GM23338 (cell line): ENCODE data around the gene SERAC1. TPM values are rescaled to one million over a fixed set of nuclear protein-coding genes. Genes with fewer than 3 reads are reported as not detected.

ENCODE experiments used
- ATAC-seq: fragments of 200-7000 bp; cut with Tn5 transposase; 3 replicates; pipeline ENCODE4 v1.9.1; 2020
- DNase-seq: peaks from one replicate; pipeline ENCODE4 v3.0.0-alpha.2; 2015; ENCODE audit warnings: low spot score
- H2AFZ ChIP-seq: fragments of 200-600 bp; sonication (generic); 2 replicates; pipeline ENCODE4 v1.8.0; 2016; ENCODE audit warnings: antibody characterized with exemption, mild to moderate bottlenecking, moderate library complexity
- H3F3A ChIP-seq: fragments of 200-600 bp; sonication (generic); replicated peaks from 2 replicates; pipeline ENCODE4 v1.8.0; 2017; ENCODE audit warnings: antibody characterized with exemption, mixed run types, low read depth
- H3K27ac ChIP-seq: fragments of 200-600 bp; sonication (generic); 2 replicates; pipeline ENCODE4 v1.6.1; 2016; ENCODE audit warnings: low read depth
- H3K27me3 ChIP-seq: fragments of 200-600 bp; sonication (generic); 2 replicates; pipeline ENCODE4 v1.8.0; 2016; ENCODE audit warnings: mild to moderate bottlenecking, mixed run types, moderate library complexity; ENCODE audit not compliant: insufficient read depth
- H3K36me3 ChIP-seq: fragments of 200-600 bp; sonication (generic); 2 replicates; pipeline ENCODE4 v1.8.0; 2016; ENCODE audit warnings: mild to moderate bottlenecking; ENCODE audit not compliant: insufficient read depth
- H3K4me1 ChIP-seq: fragments of 200-600 bp; sonication (generic); 2 replicates; pipeline ENCODE4 v1.8.0; 2016; ENCODE audit warnings: mild to moderate bottlenecking, moderate library complexity; ENCODE audit not compliant: insufficient read depth
- H3K4me2 ChIP-seq: fragments of 200-600 bp; sonication (generic); 2 replicates; pipeline ENCODE4 v1.7.1; 2017; ENCODE audit warnings: mixed run types
- H3K4me3 ChIP-seq: fragments of 200-600 bp; sonication (generic); 2 replicates; pipeline ENCODE4 v1.6.1; 2016; ENCODE audit warnings: mixed run types
- H3K79me2 ChIP-seq: fragments of 200-600 bp; sonication (generic); replicated peaks from 2 replicates; pipeline ENCODE4 v1.8.0; 2017; ENCODE audit warnings: mild to moderate bottlenecking; ENCODE audit not compliant: insufficient read depth
- H3K9me2 ChIP-seq: fragments of 200-600 bp; sonication (generic); 2 replicates; pipeline ENCODE4 v1.8.0; 2017; ENCODE audit not compliant: insufficient read depth
- H4K20me1 ChIP-seq: fragments of 200-600 bp; sonication (generic); replicated peaks from 2 replicates; pipeline ENCODE4 v1.8.0; 2017; ENCODE audit warnings: mild to moderate bottlenecking; ENCODE audit not compliant: insufficient read depth
- H3K27ac Mint-ChIP-seq: 2 replicates; pipeline ENCODE4 v1.8.0; 2020; ENCODE audit warnings: inconsistent platforms, mild to moderate bottlenecking, moderate library complexity, mixed read lengths
- H3K27me3 Mint-ChIP-seq: 3 replicates; pipeline ENCODE4 v1.8.0; 2022; ENCODE audit warnings: low read depth, mild to moderate bottlenecking, moderate library complexity, mixed read lengths, inconsistent platforms; ENCODE audit not compliant: insufficient read depth, poor library complexity
- H3K36me3 Mint-ChIP-seq: 3 replicates; pipeline ENCODE4 v1.8.0; 2021; ENCODE audit warnings: low read depth, mild to moderate bottlenecking, inconsistent platforms, moderate library complexity, mixed read lengths
- H3K4me1 Mint-ChIP-seq: 3 replicates; pipeline ENCODE4 v1.8.0; 2020; ENCODE audit warnings: mild to moderate bottlenecking, inconsistent platforms, mixed read lengths
- H3K4me3 Mint-ChIP-seq: 3 replicates; pipeline ENCODE4 v1.8.0; 2021; ENCODE audit warnings: moderate library complexity, mild to moderate bottlenecking, inconsistent platforms, mixed read lengths
- H3K9me3 Mint-ChIP-seq: 3 replicates; pipeline ENCODE4 v1.8.0; 2020; ENCODE audit warnings: moderate library complexity, mild to moderate bottlenecking, inconsistent platforms, mixed read lengths
- STAT1 ChIP-seq: IDR thresholded peaks from one replicate; pipeline ENCODE4 v1.6.1; 2016; ENCODE audit warnings: antibody characterized with exemption; ENCODE audit not compliant: unreplicated experiment
- ZNF462 ChIP-seq: fragments of 250-450 bp; sonication (Bioruptor Pico); IDR thresholded peaks from 2 replicates; pipeline ENCODE4 v1.5.0; 2020; ENCODE audit warnings: mild to moderate bottlenecking, moderate library complexity
- polyA plus RNA-seq: library from polyadenylated mRNA; unstranded; fragments of >200 nt; fragmentation: Nextera tagmentation; extraction: Ambion mirVana; gene quantifications from 2 replicates; pipeline ENCODE4 v1.2.1, GENCODE V29; 2016
- total RNA-seq: library from RNA; depleted of rRNA; stranded (reverse); fragments of >200 nt; shearing (Covaris generic); gene quantifications from 2 replicates; pipeline ENCODE4 v1.2.3, GENCODE V29; 2014
- TF ChIP-seq, protein P1 (sequence below): IDR thresholded peaks from 2 replicates; pipeline ENCODE4 v1.6.1; 2016; ENCODE audit warnings: antibody characterized with exemption

Gene SERAC1
- total and polyA plus RNA-seq, 2 experiments from 2014 or later = 5.1 to 8.4 TPM

DNA sequence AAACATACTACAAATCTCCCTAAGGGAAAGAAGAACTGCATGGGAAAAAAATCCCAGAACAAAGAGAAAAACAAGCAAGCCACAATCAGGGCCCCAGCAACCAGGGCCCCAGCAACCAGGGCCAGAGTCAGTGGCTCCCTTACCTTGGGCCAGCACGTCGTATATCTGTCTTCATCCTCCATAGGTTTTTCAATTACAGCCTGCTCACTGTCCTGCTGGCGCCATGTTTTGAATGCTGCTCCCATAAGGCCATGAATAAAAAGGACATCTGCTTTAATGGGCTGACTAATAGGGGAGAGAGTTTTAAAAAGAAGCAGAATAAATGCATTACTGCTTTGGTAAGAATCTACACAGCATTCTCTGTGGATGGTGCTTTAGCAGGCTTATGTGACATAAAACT is 49.2 kb downstream of the SERAC1 start:
- Mint-ChIP-seq H3K9me3 (no peaks in the 10 kb centered on the region), H3K36me3 (no peaks in the 10 kb centered on the region; the same call in 2 of the 3 replicates)
- no peak for ATAC-seq

More for the DNA sequence above, 49.2 kb downstream of the SERAC1 start:
- no peak overlapping the region for H3K4me3 Mint-ChIP-seq
- Histone ChIP-seq H3K4me3 (no peak overlapping the region), H3K9me2 (no peaks in the 10 kb centered on the region), H3K27me3 (no peaks in the 10 kb centered on the region), H3K36me3 (0 out of 2 replicates have a peak, but pooled peaks cover 4% of the 10 kb centered on the region), H3K4me2 (no peak overlapping the region), H4K20me1 (no peaks in the 10 kb centered on the region), H3K27ac (no peak overlapping the region; the same call in 1 of the 2 replicates), H2AFZ (no peak overlapping the region), H3K4me1 (no peaks in the 10 kb centered on the region), H3K79me2 (no peaks in the 10 kb centered on the region), H3F3A (no peaks in the 10 kb centered on the region)
- no peaks in the 10 kb centered on the region for H3K27me3 Mint-ChIP-seq
- peaks cover 2% of the 10 kb centered on the region; the same call in 2 of the 3 replicates for H3K4me1 Mint-ChIP-seq
- TF ChIP-seq STAT1 (no peak), ZNF462 (CRISPR knock-in tag) (no peak)
- TF ChIP-seq, protein P1, sequence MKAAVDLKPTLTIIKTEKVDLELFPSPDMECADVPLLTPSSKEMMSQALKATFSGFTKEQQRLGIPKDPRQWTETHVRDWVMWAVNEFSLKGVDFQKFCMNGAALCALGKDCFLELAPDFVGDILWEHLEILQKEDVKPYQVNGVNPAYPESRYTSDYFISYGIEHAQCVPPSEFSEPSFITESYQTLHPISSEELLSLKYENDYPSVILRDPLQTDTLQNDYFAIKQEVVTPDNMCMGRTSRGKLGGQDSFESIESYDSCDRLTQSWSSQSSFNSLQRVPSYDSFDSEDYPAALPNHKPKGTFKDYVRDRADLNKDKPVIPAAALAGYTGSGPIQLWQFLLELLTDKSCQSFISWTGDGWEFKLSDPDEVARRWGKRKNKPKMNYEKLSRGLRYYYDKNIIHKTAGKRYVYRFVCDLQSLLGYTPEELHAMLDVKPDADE = no peak
- no peak overlapping the region for H3K27ac Mint-ChIP-seq
- DNase-seq = no peak
